ENCODE results near the gene PELI2. TPM values are rescaled to one million over a fixed set of nuclear protein-coding genes. Genes with fewer than 3 reads are reported as not detected.

Gene PELI2
- polyA plus RNA-seq, 1 donor (not counting 4 experiments of a cell fraction or from before 2014, with no cell fraction given): not detected

- no peak for FAIRE-seq
- H3K9me1 ChIP-seq (ENCODE audit: control insufficient read depth, extremely low read depth, insufficient read depth, low read length): no peaks in the 10 kb centered on the region
- no peak overlapping the region for H3K9ac ChIP-seq (ENCODE audit: control insufficient read depth, extremely low read depth, insufficient read depth, low read length)
Measured at GRCh38 chr14:56270921-56271320, 152.7 kb downstream of the PELI2 start.

GRCh38 chr14:56271970-56272369, 153.8 kb downstream of the PELI2 start:
- DNase-seq (ENCODE audit: low read depth, low spot score) (no peak), FAIRE-seq (no peak)
- no peaks in the 10 kb centered on the region for H3K36me3 ChIP-seq (ENCODE audit: control insufficient read depth in 2 of 2, extremely low read depth in 1 of 2, insufficient read depth in 2 of 2, low read length in 2 of 2)
- H3K79me2 ChIP-seq (ENCODE audit: control insufficient read depth, insufficient read depth, low read length): no peaks in the 10 kb centered on the region
- no peaks in the 10 kb centered on the region for H3K9me3 ChIP-seq (ENCODE audit: control insufficient read depth, low read depth, low read length)
- H2AFZ ChIP-seq (ENCODE audit: control insufficient read depth, low read length): no peak overlapping the region
- H3K4me3 ChIP-seq (ENCODE audit: control insufficient read depth in 2 of 3, extremely low read depth in 1 of 3, insufficient read depth in 2 of 3, low read depth in 1 of 3, low read length in 3 of 3): no peak overlapping the region
- no peak overlapping the region for H3K27ac ChIP-seq (ENCODE audit: control insufficient read depth, insufficient read depth, low read length)
- H3K4me2 ChIP-seq (ENCODE audit: control insufficient read depth, extremely low read depth, insufficient read depth, low read depth, low read length): no peak overlapping the region
- H3K9me1 ChIP-seq (ENCODE audit: control insufficient read depth, extremely low read depth, insufficient read depth, low read length): no peaks in the 10 kb centered on the region
- no peak overlapping the region for H3K9ac ChIP-seq (ENCODE audit: control insufficient read depth, extremely low read depth, insufficient read depth, low read length)
- no peaks in the 10 kb centered on the region for H3K27me3 ChIP-seq (ENCODE audit: control insufficient read depth, extremely low read depth, insufficient read depth, low read length)
- no peaks in the 10 kb centered on the region for H4K20me1 ChIP-seq (ENCODE audit: control insufficient read depth, extremely low read depth, insufficient read depth, low read length)
- TF ChIP-seq EZH2 (IDR thresholded peaks at IDR 0.05; ENCODE audit: low read length): no peak
- TF ChIP-seq CTCF (optimal IDR thresholded peaks at IDR 0.05 in 1 of 3, IDR thresholded peaks at IDR 0.05 in 1 of 3, conservative IDR thresholded peaks at IDR 0.05 in 1 of 3; ENCODE audit: extremely low read depth in 1 of 3, insufficient read depth in 2 of 3, low read length in 3 of 3): no peak
- peaks cover 3% of the 10 kb centered on the region for H3K4me1 ChIP-seq (ENCODE audit: control insufficient read depth, extremely low read depth, insufficient read depth, low read length)
- dilution Hi-C loops (cut with MboI; ENCODE audit: extremely low pct_ligation_motif_present, low sequenced_read_pairs): no loop called here

More at GRCh38 chr14:56270921-56271320, 152.7 kb downstream of the PELI2 start:
- no peaks in the 10 kb centered on the region for H3K27me3 ChIP-seq (ENCODE audit: control insufficient read depth, extremely low read depth, insufficient read depth, low read length)
- no peak for TF ChIP-seq EZH2 (IDR thresholded peaks at IDR 0.05; ENCODE audit: low read length)
- no peak for TF ChIP-seq CTCF (optimal IDR thresholded peaks at IDR 0.05 in 1 of 3, IDR thresholded peaks at IDR 0.05 in 1 of 3, conservative IDR thresholded peaks at IDR 0.05 in 1 of 3; ENCODE audit: extremely low read depth in 1 of 3, insufficient read depth in 2 of 3, low read length in 3 of 3)
- H4K20me1 ChIP-seq (ENCODE audit: control insufficient read depth, extremely low read depth, insufficient read depth, low read length): no peaks in the 10 kb centered on the region
- no peaks in the 10 kb centered on the region for H3K9me3 ChIP-seq (ENCODE audit: control insufficient read depth, low read depth, low read length)
- H2AFZ ChIP-seq (ENCODE audit: control insufficient read depth, low read length): no peak overlapping the region
- no peak overlapping the region for H3K4me3 ChIP-seq (ENCODE audit: control insufficient read depth in 2 of 3, extremely low read depth in 1 of 3, insufficient read depth in 2 of 3, low read depth in 1 of 3, low read length in 3 of 3)
- H3K4me2 ChIP-seq (ENCODE audit: control insufficient read depth, extremely low read depth, insufficient read depth, low read depth, low read length): no peak overlapping the region
- no peaks in the 10 kb centered on the region for H3K36me3 ChIP-seq (ENCODE audit: control insufficient read depth in 2 of 2, extremely low read depth in 1 of 2, insufficient read depth in 2 of 2, low read length in 2 of 2)
- no peaks in the 10 kb centered on the region for H3K79me2 ChIP-seq (ENCODE audit: control insufficient read depth, insufficient read depth, low read length)
- dilution Hi-C loops (cut with MboI; ENCODE audit: extremely low pct_ligation_motif_present, low sequenced_read_pairs): no loop called here
- H3K4me1 ChIP-seq (ENCODE audit: control insufficient read depth, extremely low read depth, insufficient read depth, low read length): peaks cover 3% of the 10 kb centered on the region
- no peak overlapping the region for H3K27ac ChIP-seq (ENCODE audit: control insufficient read depth, insufficient read depth, low read length)
- DNase-seq (ENCODE audit: low read depth, low spot score): no peak

Measured in keratinocyte (primary cell).